Transverse colon (tissue), 4 donors: ENCODE measurements around the gene DRGX.

Experiments used
- POLR2A ChIP-seq: fragments of 450-650 bp; IDR thresholded peaks from one replicate; pipeline ENCODE4 v1.6.1; 2016; ENCODE audit warnings: antibody characterized with exemption, mild to moderate bottlenecking, moderate library complexity
- POLR2AphosphoS5 ChIP-seq, 3 donors: sonication (generic); formaldehyde crosslinking; IDR thresholded peaks; one replicate each; pipeline ENCODE4 v1.6.1; 2016; ENCODE audit warnings: antibody characterized with exemption in 3 of 3
- TF ChIP-seq, protein P1 (sequence below), 5 experiments: fragments of 200-600 bp in 3 of 5; fragments of 450-650 bp in 2 of 5; sonication (generic) in 3 of 5; IDR thresholded peaks; 1 replicate in 2 of 5; 2 replicates in 3 of 5; pipeline ENCODE4 v1.5.1; 2016 to 2017; ENCODE audit warnings: antibody characterized with exemption in 5 of 5, inconsistent platforms in 3 of 5, mild to moderate bottlenecking in 2 of 5, moderate library complexity in 1 of 5

DNA sequence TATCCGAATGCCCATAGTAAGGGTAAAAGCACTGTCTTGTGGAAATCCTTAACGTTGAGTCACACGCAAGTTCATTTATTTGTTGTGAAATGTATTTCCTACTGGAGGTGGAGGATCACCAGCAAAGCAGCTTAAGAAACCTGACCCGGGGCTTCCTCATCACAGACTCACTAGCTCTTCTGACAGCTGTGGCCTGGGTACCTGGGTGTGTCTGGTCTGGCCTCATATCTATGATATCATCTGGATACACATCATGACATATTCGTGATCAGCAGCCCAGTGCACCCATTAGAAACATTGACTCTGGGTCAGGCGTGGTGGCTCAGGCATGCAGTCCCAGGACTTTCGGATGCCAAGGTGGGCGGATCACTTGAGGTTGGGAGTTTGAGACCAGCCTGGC is 8.8 kb downstream of the DRGX start:
- TF ChIP-seq, protein P1, sequence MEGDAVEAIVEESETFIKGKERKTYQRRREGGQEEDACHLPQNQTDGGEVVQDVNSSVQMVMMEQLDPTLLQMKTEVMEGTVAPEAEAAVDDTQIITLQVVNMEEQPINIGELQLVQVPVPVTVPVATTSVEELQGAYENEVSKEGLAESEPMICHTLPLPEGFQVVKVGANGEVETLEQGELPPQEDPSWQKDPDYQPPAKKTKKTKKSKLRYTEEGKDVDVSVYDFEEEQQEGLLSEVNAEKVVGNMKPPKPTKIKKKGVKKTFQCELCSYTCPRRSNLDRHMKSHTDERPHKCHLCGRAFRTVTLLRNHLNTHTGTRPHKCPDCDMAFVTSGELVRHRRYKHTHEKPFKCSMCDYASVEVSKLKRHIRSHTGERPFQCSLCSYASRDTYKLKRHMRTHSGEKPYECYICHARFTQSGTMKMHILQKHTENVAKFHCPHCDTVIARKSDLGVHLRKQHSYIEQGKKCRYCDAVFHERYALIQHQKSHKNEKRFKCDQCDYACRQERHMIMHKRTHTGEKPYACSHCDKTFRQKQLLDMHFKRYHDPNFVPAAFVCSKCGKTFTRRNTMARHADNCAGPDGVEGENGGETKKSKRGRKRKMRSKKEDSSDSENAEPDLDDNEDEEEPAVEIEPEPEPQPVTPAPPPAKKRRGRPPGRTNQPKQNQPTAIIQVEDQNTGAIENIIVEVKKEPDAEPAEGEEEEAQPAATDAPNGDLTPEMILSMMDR (IDR thresholded peaks at IDR 0.05), result no peak
- TF ChIP-seq POLR2A, result no peak
- TF ChIP-seq POLR2AphosphoS5 (IDR thresholded peaks at IDR 0.05), result no peak
